NT2/D1 (cell line): ENCODE results near the gene RUVBL1.

ENCODE experiments used
- SUZ12 ChIP-seq: IDR thresholded peaks from 2 replicates; pipeline ENCODE4 v1.6.1; 2011; ENCODE audit not compliant: insufficient read length, insufficient read depth; ENCODE audit errors: extremely low read depth
- YY1 ChIP-seq: IDR thresholded peaks from 2 replicates; pipeline ENCODE4 v1.6.1; 2011; ENCODE audit not compliant: insufficient read length, insufficient read depth
- ZNF274 ChIP-seq: IDR thresholded peaks from 2 replicates; pipeline ENCODE4 v1.6.1; 2011; ENCODE audit warnings: mild to moderate bottlenecking, low read depth, low read length

DNA sequence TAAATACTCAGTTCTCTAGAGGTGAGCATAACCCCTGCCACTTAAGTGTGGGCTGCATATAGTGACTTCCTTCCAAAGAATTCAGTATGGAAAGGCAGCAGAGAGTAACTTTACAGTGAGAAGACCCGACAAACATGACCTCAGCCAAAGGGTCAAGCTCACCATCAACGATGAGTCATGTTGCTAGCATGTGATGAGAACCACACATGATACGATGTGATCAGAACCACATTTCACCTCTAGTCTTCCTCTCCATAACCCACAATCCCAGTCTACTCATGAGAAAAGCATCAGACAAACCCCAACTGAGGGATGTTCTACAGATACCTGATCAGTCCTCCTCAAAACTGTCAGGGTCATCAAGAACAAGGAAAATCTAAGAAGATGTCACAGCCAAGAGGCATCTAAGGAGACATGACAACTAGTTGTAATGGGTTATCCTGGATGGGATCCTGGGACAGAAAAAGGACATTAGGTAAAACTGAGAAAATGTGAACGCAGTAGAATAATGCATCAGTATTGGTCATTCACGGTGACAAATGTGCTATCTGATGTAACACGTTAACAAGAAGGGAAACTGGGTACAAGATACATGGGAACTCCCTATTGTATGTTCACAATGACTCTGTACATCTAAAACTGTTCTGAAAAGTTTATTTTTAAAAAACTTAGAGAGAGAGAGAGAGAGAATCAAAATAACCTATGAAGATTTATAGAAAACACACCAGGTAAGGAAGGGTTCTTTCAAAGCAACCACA is 43.1 kb downstream of the RUVBL1 start:
- no peak for TF ChIP-seq YY1
- no peak for TF ChIP-seq ZNF274
- TF ChIP-seq SUZ12, result no peak
